ENCODE data around the gene RBPMS2.

GRCh38 chr15:64749999-64750657 is 25.3 kb downstream of the RBPMS2 start:
- TF ChIP-seq CTCF (IDR thresholded peaks at IDR 0.05): no peak
- no peak for TF ChIP-seq POLR2A (IDR thresholded peaks at IDR 0.05)
- no peak for TF ChIP-seq POLR2AphosphoS5 (IDR thresholded peaks at IDR 0.05; ENCODE audit: insufficient read depth in 1 of 2, low read depth in 1 of 2)
